A549 (cell line): ENCODE results near the gene TBC1D1. TPM values are rescaled to one million over a fixed set of nuclear protein-coding genes. Genes with fewer than 3 reads are reported as not detected.

Source experiments
- ATAC-seq, 2 experiments: fragments of 200-7000 bp in 1 of 2; fragments of >200 bp in 1 of 2; cut with Nextera tagmentation in 1 of 2; cut with Tn5 transposase in 1 of 2; 3 replicates each; pipeline versions ENCODE4 v1.8.0 to v1.9.1; 2018 to 2020; ENCODE audit warnings: mild to moderate bottlenecking in 1 of 2, moderate library complexity in 1 of 2
- CTCF ChIA-PET: fragments of 300-600 bp; sonication (Branson Sonifier 250); formaldehyde crosslinking; extraction: SDS; loops from one replicate; lab custom pipeline; 2021; ENCODE audit warnings: antibody characterized with exemption, inconsistent platforms; lab: Yijun Ruan, JAX
- POLR2A ChIA-PET: fragments of 350-600 bp; formaldehyde crosslinking; extraction: SDS; loops from one replicate; lab custom pipeline; 2021; ENCODE audit warnings: antibody characterized with exemption, inconsistent platforms; lab: Yijun Ruan, JAX
- DNase-seq, 2 experiments: peaks; one replicate each; pipeline versions ENCODE4 v3.0.0 to v3.0.0-alpha.2; 2011 to 2016; ENCODE audit warnings: low read depth in 1 of 2, low spot score in 1 of 2
- FAIRE-seq: peaks from 2 replicates; lab custom pipeline; 2011; peaks lifted over from hg19 to GRCh38; lab: Jason Lieb, UNC
- H3K27ac ChIP-seq, 2 experiments: fragments of >200 bp; sonication (Bioruptor Twin); formaldehyde crosslinking; 3 replicates each; pipeline ENCODE4 v1.5.1; 2016 to 2017
- H3K4me1 ChIP-seq: fragments of >200 bp; sonication (Bioruptor Twin); formaldehyde crosslinking; 3 replicates; pipeline ENCODE4 v1.6.1; 2016
- H3K4me2 ChIP-seq: fragments of >200 bp; sonication (Bioruptor Twin); formaldehyde crosslinking; 3 replicates; pipeline ENCODE4 v1.6.1; 2016
- H3K4me3 ChIP-seq: fragments of >200 bp; sonication (Bioruptor Twin); formaldehyde crosslinking; 3 replicates; pipeline ENCODE4 v1.5.1; 2016
- H3K9me3 ChIP-seq: fragments of >200 bp; sonication (Bioruptor Twin); formaldehyde crosslinking; 3 replicates; pipeline ENCODE4 v1.6.1; 2016
- CBX2 ChIP-seq: fragments of 200-600 bp; sonication (generic); IDR thresholded peaks from 2 replicates; pipeline ENCODE4 v1.6.1; 2016; ENCODE audit warnings: low read depth, mild to moderate bottlenecking, borderline replicate concordance
- CBX8 ChIP-seq: fragments of 200-600 bp; sonication (generic); IDR thresholded peaks from 2 replicates; pipeline ENCODE4 v1.6.1; 2016
- EP300 ChIP-seq, 2 experiments: fragments of >200 bp; sonication (Bioruptor Twin); formaldehyde crosslinking; IDR thresholded peaks; 2 replicates in 1 of 2; 3 replicates in 1 of 2; pipeline ENCODE4 v1.6.1; 2016 to 2017
- FOSB ChIP-seq: fragments of 250-450 bp; sonication (Bioruptor Pico); IDR thresholded peaks from 2 replicates; pipeline ENCODE4 v1.5.0; 2020; ENCODE audit warnings: mild to moderate bottlenecking, moderate library complexity
- GATA3 ChIP-seq: IDR thresholded peaks from 2 replicates; pipeline ENCODE4 v1.6.1; 2012; ENCODE audit warnings: borderline replicate concordance
- HOXB5 ChIP-seq: fragments of 250-450 bp; sonication (Bioruptor Pico); IDR thresholded peaks from 2 replicates; pipeline ENCODE4 v1.5.0; 2020; ENCODE audit warnings: mild to moderate bottlenecking, moderate library complexity
- JUNB ChIP-seq: fragments of >200 bp; sonication (Bioruptor Twin); formaldehyde crosslinking; IDR thresholded peaks from 2 replicates; pipeline ENCODE4 v1.6.1; 2016
- KDM1A ChIP-seq: fragments of 200-600 bp; sonication (generic); IDR thresholded peaks from 2 replicates; pipeline ENCODE4 v1.6.1; 2016; ENCODE audit warnings: low read depth, mild to moderate bottlenecking
- PHF8 ChIP-seq: fragments of 200-600 bp; sonication (generic); IDR thresholded peaks from 2 replicates; pipeline ENCODE4 v1.6.1; 2016; ENCODE audit warnings: low read depth, mild to moderate bottlenecking, antibody characterized with exemption, moderate library complexity, borderline replicate concordance
- RAD21 ChIP-seq, 2 experiments: fragments of >200 bp in 1 of 2; sonication (Bioruptor Twin) in 1 of 2; formaldehyde crosslinking in 1 of 2; IDR thresholded peaks in 1 of 2; conservative IDR thresholded peaks in 1 of 2; 2 replicates in 1 of 2; 3 replicates in 1 of 2; pipeline ENCODE4 v1.6.1; 2012 to 2018; ENCODE audit warnings: inconsistent platforms in 1 of 2
- RNF2 ChIP-seq: fragments of 200-600 bp; sonication (generic); IDR thresholded peaks from 2 replicates; pipeline ENCODE4 v1.6.1; 2016; ENCODE audit warnings: low read depth, mild to moderate bottlenecking, antibody characterized with exemption, moderate library complexity, borderline replicate concordance
- SREBF2 ChIP-seq: fragments of 450-650 bp; IDR thresholded peaks from 2 replicates; pipeline ENCODE4 v1.6.1; 2014; ENCODE audit warnings: mild to moderate bottlenecking, moderate library complexity
- USF2 ChIP-seq: fragments of 450-650 bp; IDR thresholded peaks from 2 replicates; pipeline ENCODE4 v1.6.1; 2014; ENCODE audit warnings: antibody characterized with exemption
- ZNF302 ChIP-seq: fragments of 250-450 bp; sonication (Bioruptor Pico); IDR thresholded peaks from 2 replicates; pipeline ENCODE4 v1.9.0; 2021; ENCODE audit warnings: inconsistent platforms, mild to moderate bottlenecking, moderate library complexity
- ZSCAN20 ChIP-seq: fragments of 250-450 bp; sonication (Bioruptor Pico); IDR thresholded peaks from 2 replicates; pipeline ENCODE4 v1.8.0; 2022; ENCODE audit warnings: mild to moderate bottlenecking, moderate library complexity
- WGBS: methylation state at CpG from one replicate; pipeline ENCODE4 v1.1.6; 2017; ENCODE audit errors: missing lambda C conversion rate; 5-methylcytosine and 5-hydroxymethylcytosine counted together
- polyA plus RNA-seq, 4 experiments: library from polyadenylated mRNA; depleted of rRNA in 3 of 4; stranded (reverse); fragments of >200 nt; fragmentation: RNase III in 1 of 4; extraction: RNeasy Plus Mini Kit Qiagen cat#74134 plus additional on column Dnase treatment in 1 of 4; gene quantifications; 2 replicates in 3 of 4; 3 replicates in 1 of 4; pipeline ENCODE4 v1.2.3, GENCODE V29; 2011 to 2017
- TF ChIP-seq, protein P1 (sequence below): fragments of 150-350 bp; IDR thresholded peaks from 2 replicates; pipeline ENCODE4 v1.6.1; 2014; ENCODE audit warnings: low read depth, mild to moderate bottlenecking, low read length

TBC1D1 gene
- polyA plus RNA-seq, 2 of the 4 experiments (the other 2 are of a cell fraction), result 26.5 to 28.5 TPM

GRCh38 chr4:38044060-38044459 is 153.2 kb downstream of the TBC1D1 start:
- WGBS, result 87% methylated on average over 7 of the region's 7 CpGs
- Histone ChIP-seq H3K4me1 (no peaks in the 10 kb centered on the region), H3K9me3 (no peaks in the 10 kb centered on the region), H3K4me3 (no peak overlapping the region), H3K27ac (no peak overlapping the region), H3K4me2 (no peak overlapping the region)
- TF ChIP-seq GATA3, result no peak
- TF ChIP-seq EP300 (IDR thresholded peaks at IDR 0.05), result no peak
- TF ChIP-seq ZSCAN20 (CRISPR knock-in tag), result no peak
- FAIRE-seq (no peak), DNase-seq (no peak), ATAC-seq (no peak)
- ChIA-PET CTCF (no interaction called here), POLR2A (no interaction called here)

DNA sequence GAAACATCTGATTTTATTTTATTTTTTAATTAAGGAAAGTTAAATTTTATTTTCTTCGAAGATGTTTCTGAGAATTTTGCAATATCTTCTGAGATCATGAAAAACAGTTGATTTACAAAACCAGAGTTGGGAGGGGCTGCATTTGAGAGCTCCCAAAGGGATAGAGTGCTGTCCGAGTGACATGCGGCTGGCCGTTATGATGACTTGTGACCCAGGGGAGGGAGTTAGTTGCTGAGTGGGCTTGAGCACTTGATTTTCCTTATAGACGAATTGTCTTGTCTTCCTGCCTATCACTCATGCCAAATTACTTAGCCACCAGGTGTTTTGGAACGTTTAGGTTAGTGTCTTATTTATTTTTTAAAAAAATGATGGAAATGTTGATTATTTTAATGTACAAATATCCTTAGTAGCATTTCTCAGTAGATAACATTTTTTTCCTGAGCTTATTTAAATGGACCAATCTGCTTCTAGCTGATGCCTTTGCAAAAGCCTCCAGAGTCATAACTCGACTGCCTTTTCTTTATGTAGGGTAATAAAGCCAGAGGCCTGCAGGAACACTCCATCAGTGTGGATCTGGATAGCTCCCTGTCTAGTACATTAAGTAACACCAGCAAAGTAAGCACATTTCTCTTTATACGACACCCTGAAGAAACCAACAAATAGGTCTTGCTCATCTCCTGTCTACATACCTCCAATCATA is 154.6 kb downstream of the TBC1D1 start:
- TF ChIP-seq ZSCAN20 (CRISPR knock-in tag) (no peak), USF2 (no peak), PHF8 (no peak), RNF2 (no peak), FOSB (CRISPR knock-in tag) (no peak), GATA3 (no peak), JUNB (no peak), CBX2 (no peak), ZNF302 (CRISPR knock-in tag) (no peak), EP300 (IDR thresholded peaks at IDR 0.05) (no peak), RAD21 (conservative IDR thresholded peaks at IDR 0.05 in 1 of 2, IDR thresholded peaks at IDR 0.05 in 1 of 2) (no peak), SREBF2 (no peak)
- TF ChIP-seq, all 56 proteins: peak for 0
- 89% methylated on average over 8 of the region's 8 CpGs for WGBS
- H3K4me2 ChIP-seq, result no peak overlapping the region
- H3K9me3 ChIP-seq, result no peaks in the 10 kb centered on the region
- CTCF ChIA-PET, result interaction anchor here (1.6 to 3.8 kb wide), 2 partner anchors 10 to 23 kb away, joined by 4 to 11 read pairs; no protein-coding TSS in a partner anchor
- DNase-seq (no peak), FAIRE-seq (no peak), ATAC-seq (no peak)
- no peak overlapping the region for H3K27ac ChIP-seq
- H3K4me3 ChIP-seq, result no peak overlapping the region
- H3K4me1 ChIP-seq, result no peaks in the 10 kb centered on the region
- POLR2A ChIA-PET, result no interaction called here

DNA sequence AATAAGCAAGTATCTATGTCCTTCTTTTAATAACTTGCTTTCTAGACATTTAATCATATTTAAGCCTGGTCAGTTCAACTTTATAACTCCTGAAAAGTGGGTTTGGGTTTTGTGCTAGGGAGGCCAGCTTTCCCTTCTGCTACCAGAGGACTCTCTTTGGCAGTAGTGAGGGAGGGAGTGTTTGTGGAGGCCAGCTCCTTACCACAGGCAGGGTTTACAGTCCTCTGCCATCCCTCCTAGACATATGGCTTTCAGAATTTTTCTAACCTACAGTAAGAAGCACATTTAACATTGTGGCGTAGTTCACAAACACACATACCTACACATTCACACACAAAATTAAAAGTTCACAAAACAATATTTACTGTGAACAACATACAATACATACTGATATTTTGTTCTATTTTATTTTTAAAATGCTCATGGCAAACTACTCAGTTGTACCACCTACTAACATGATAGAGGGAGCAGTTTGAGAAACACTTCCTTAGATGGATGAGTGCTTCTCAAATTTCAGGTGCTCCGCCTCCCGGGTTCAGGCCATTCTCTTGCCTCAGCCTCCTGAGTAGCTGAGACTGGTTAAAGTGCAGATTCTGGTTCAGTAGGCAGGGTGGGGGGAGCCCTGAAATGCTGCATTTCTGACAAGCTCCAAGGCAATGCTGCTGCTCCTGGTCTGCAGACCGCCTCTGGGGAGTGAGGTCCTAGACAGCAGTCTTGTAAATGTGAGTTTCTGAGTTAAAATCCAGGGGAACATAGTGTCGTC is 156.0 kb downstream of the TBC1D1 start:
- Histone ChIP-seq H3K27ac (no peak overlapping the region), H3K9me3 (no peaks in the 10 kb centered on the region), H3K4me2 (no peak overlapping the region), H3K4me3 (no peak overlapping the region), H3K4me1 (no peaks in the 10 kb centered on the region)
- DNase-seq (no peak), FAIRE-seq (no peak), ATAC-seq (no peak)
- no peak for TF ChIP-seq HOXB5
- TF ChIP-seq, protein P1, sequence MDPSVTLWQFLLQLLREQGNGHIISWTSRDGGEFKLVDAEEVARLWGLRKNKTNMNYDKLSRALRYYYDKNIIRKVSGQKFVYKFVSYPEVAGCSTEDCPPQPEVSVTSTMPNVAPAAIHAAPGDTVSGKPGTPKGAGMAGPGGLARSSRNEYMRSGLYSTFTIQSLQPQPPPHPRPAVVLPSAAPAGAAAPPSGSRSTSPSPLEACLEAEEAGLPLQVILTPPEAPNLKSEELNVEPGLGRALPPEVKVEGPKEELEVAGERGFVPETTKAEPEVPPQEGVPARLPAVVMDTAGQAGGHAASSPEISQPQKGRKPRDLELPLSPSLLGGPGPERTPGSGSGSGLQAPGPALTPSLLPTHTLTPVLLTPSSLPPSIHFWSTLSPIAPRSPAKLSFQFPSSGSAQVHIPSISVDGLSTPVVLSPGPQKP, result no peak
- TF ChIP-seq CBX8, result no peak
- TF ChIP-seq PHF8, result no peak
- no peak for TF ChIP-seq GATA3
- no peak for TF ChIP-seq KDM1A
- no peak for TF ChIP-seq CBX2
- POLR2A ChIA-PET, result no interaction called here
- CTCF ChIA-PET, result interaction anchor here (1.6 to 3.8 kb wide), 2 partner anchors 12 to 22 kb away, joined by 4 to 11 read pairs; no protein-coding TSS in a partner anchor
- WGBS, result 95% methylated on average over 5 of the region's 5 CpGs
